ENCODE results near the gene ZNF692.

ZNF692 gene

GRCh38 chr1:248881261-248881660 lies 22.4 kb upstream of the ZNF692 start:
- DNase-seq (ENCODE audit: low spot score) (no peak), FAIRE-seq (no peak)

GRCh38 chr1:248873993-248874533 lies 15.2 kb upstream of the ZNF692 start:
- DNase-seq (ENCODE audit: low spot score) = peak; percentile 48
- no peak for FAIRE-seq

GRCh38 chr1:248873409-248873992 lies 14.6 kb upstream of the ZNF692 start:
- FAIRE-seq = no peak
- peak; percentile 71 for DNase-seq (ENCODE audit: low spot score)

GRCh38 chr1:248872752-248873408 lies 14.0 kb upstream of the ZNF692 start:
- DNase-seq (ENCODE audit: low spot score) (peak; percentile 34), FAIRE-seq (no peak)

- DNase-seq (ENCODE audit: low spot score) (no peak), FAIRE-seq (no peak)
These were observed 13.0 kb upstream of the ZNF692 start for GRCh38 chr1:248871837-248872401.

GRCh38 chr1:248862998-248863881 lies 4.4 kb upstream of the ZNF692 start:
- DNase-seq (ENCODE audit: low spot score) (peak; percentile 24), FAIRE-seq (no peak)

- DNase-seq (ENCODE audit: low spot score) (no peak), FAIRE-seq (no peak)
These were observed 3.8 kb upstream of the ZNF692 start for GRCh38 chr1:248862695-248862997.

- FAIRE-seq = no peak
- no peak for DNase-seq (ENCODE audit: low spot score)
These were observed 2.7 kb upstream of the ZNF692 start for GRCh38 chr1:248861616-248862015.

- FAIRE-seq (no peak), DNase-seq (ENCODE audit: low spot score) (no peak)
These were observed 1.1 kb upstream of the ZNF692 start for GRCh38 chr1:248860007-248860406.

GRCh38 chr1:248858096-248858890 lies 592 bp downstream of the ZNF692 start:
- FAIRE-seq = no peak
- DNase-seq (ENCODE audit: low spot score) = peak; percentile 58

- DNase-seq (ENCODE audit: low spot score) (no peak), FAIRE-seq (no peak)
These were observed 1.2 kb downstream of the ZNF692 start for GRCh38 chr1:248857749-248858095.

GRCh38 chr1:248857201-248857600 lies 1.7 kb downstream of the ZNF692 start:
- FAIRE-seq (no peak), DNase-seq (ENCODE audit: low spot score) (no peak)

GRCh38 chr1:248856176-248856575 lies 2.7 kb downstream of the ZNF692 start:
- no peak for FAIRE-seq
- DNase-seq (ENCODE audit: low spot score) = no peak

GRCh38 chr1:248855580-248855979 lies 3.3 kb downstream of the ZNF692 start:
- no peak for FAIRE-seq

GRCh38 chr1:248853663-248854375 lies 5.1 kb downstream of the ZNF692 start:
- DNase-seq (ENCODE audit: low spot score) (no peak), FAIRE-seq (no peak)

More at GRCh38 chr1:248855580-248855979, 3.3 kb downstream of the ZNF692 start:
- DNase-seq (ENCODE audit: low spot score) = no peak

- FAIRE-seq (no peak), DNase-seq (ENCODE audit: low spot score) (no peak)
These were observed 6.1 kb downstream of the ZNF692 start for GRCh38 chr1:248852481-248853405.

- no peak for DNase-seq (ENCODE audit: low spot score)
- FAIRE-seq = no peak
These were observed 7.5 kb downstream of the ZNF692 start for GRCh38 chr1:248851390-248851789.

GRCh38 chr1:248850536-248851251 lies 8.2 kb downstream of the ZNF692 start:
- DNase-seq (ENCODE audit: low spot score) = no peak
- no peak for FAIRE-seq

GRCh38 chr1:248850124-248850523 lies 8.8 kb downstream of the ZNF692 start:
- no peak for DNase-seq (ENCODE audit: low spot score)
- FAIRE-seq = no peak

Data from urothelium cell line (cell line).